Measurements from ENCODE around the gene CTTNBP2. TPM values are rescaled to one million over a fixed set of nuclear protein-coding genes. Genes with fewer than 3 reads are reported as not detected.

Gene CTTNBP2
- total and polyA plus RNA-seq, 2 of the 4 experiments (the other 2 are of a cell fraction), result 6.6 to 11.3 TPM

GRCh38 chr7:117739085-117739484 lies 134.2 kb downstream of the CTTNBP2 start:
- H2AK5ac ChIP-seq (ENCODE audit: low read depth, low read length), result no peak overlapping the region
- ChIA-PET CTCF (interaction anchor here (1.0 kb wide), 1 partner anchor 84 kb away, joined by 3 read pairs; no protein-coding TSS in a partner anchor), POLR2A (ENCODE audit: unreplicated experiment) (no interaction called here)
- intact Hi-C loops (cut with micrococcal nuclease) (no loop called here), dilution Hi-C loops (cut with HindIII; ENCODE audit: low sequenced_read_pairs, unreplicated experiment) (no loop called here), in situ Hi-C loops (cut with MboI; ENCODE audit: low sequenced_read_pairs) (no loop called here)
- no peak overlapping the region for H3K23ac ChIP-seq (ENCODE audit: low read depth, low read length)
- H3K27ac ChIP-seq (ENCODE audit: insufficient read depth, low read length), result no peak overlapping the region
- H3K4me3 ChIP-seq (ENCODE audit: insufficient read depth, low read depth, low read length), result no peak overlapping the region
- no peak overlapping the region for H3K14ac ChIP-seq (replicated peaks; ENCODE audit: low read depth, low read length)
- no peak overlapping the region for H3K56ac ChIP-seq (ENCODE audit: extremely low read depth, insufficient read depth, low read length)
- ATAC-seq (ENCODE audit: low read depth) (no peak), DNase-seq (no peak)
- H3K27me3 ChIP-seq (ENCODE audit: control insufficient read depth, insufficient read depth, low read length), result no peaks in the 10 kb centered on the region
- H2BK120ac ChIP-seq (ENCODE audit: low read depth, low read length), result no peak overlapping the region
- 83% methylated on average over 1 of the region's 4 CpGs; no CpG with 5 or more reads in 1 of the 2 experiments for WGBS, 2 experiments (ENCODE audit: extremely low coverage in 2 of 2, insufficient read length in 1 of 2)
- H3K4ac ChIP-seq (ENCODE audit: low read depth, low read length), result no peak overlapping the region
- H3K4me2 ChIP-seq (ENCODE audit: low read depth, low read length), result no peak overlapping the region
- H4K20me1 ChIP-seq (ENCODE audit: insufficient read depth, low read length), result no peaks in the 10 kb centered on the region
- H3K18ac ChIP-seq (ENCODE audit: low read depth, low read length), result no peak overlapping the region
- H3K4me1 ChIP-seq (ENCODE audit: control insufficient read depth, insufficient read depth, low read length), result peaks cover 7% of the 10 kb centered on the region
- no peak overlapping the region for H2BK20ac ChIP-seq (ENCODE audit: low read depth, low read length)
- H3K9me1 ChIP-seq (ENCODE audit: insufficient read depth, low read length), result peaks cover 9% of the 10 kb centered on the region
- no peak overlapping the region for H2BK5ac ChIP-seq (ENCODE audit: low read depth, low read length, poor library complexity, severe bottlenecking)
- H4K91ac ChIP-seq (ENCODE audit: insufficient read depth, low read depth, low read length), result no peak overlapping the region
- no peak overlapping the region for H2BK15ac ChIP-seq (ENCODE audit: low read depth, low read length)
- TF ChIP-seq MAFK (IDR thresholded peaks at IDR 0.05; ENCODE audit: low read depth, low read length) (no peak), RAD21 (IDR thresholded peaks at IDR 0.05; ENCODE audit: low read length) (no peak), SMC3 (IDR thresholded peaks at IDR 0.05; ENCODE audit: low read depth, low read length) (no peak), RFX5 (IDR thresholded peaks at IDR 0.05; ENCODE audit: low read depth, low read length) (no peak), MXI1 (IDR thresholded peaks at IDR 0.05; ENCODE audit: borderline replicate concordance, low read depth, low read length) (no peak), NFE2L2 (IDR thresholded peaks at IDR 0.05; ENCODE audit: low read depth, low read length) (no peak), POLR2A (IDR thresholded peaks at IDR 0.05; ENCODE audit: low read depth, low read length) (no peak), CEBPB (IDR thresholded peaks at IDR 0.05; ENCODE audit: low read depth, low read length) (no peak), FOS (IDR thresholded peaks at IDR 0.05; ENCODE audit: low read depth, low read length) (no peak), MAZ (IDR thresholded peaks at IDR 0.05; ENCODE audit: borderline replicate concordance, low read depth, low read length) (no peak), ELK1 (IDR thresholded peaks at IDR 0.05; ENCODE audit: borderline replicate concordance, low read depth, low read length) (no peak), BHLHE40 (IDR thresholded peaks at IDR 0.05; ENCODE audit: low read depth, low read length) (no peak), RCOR1 (IDR thresholded peaks at IDR 0.05; ENCODE audit: insufficient replicate concordance, low read length) (no peak), CHD1 (IDR thresholded peaks at IDR 0.05; ENCODE audit: low read depth, low read length) (no peak), CTCF (conservative IDR thresholded peaks at IDR 0.05; ENCODE audit: low read depth, low read length) (no peak)
- TF ChIP-seq, protein P1, sequence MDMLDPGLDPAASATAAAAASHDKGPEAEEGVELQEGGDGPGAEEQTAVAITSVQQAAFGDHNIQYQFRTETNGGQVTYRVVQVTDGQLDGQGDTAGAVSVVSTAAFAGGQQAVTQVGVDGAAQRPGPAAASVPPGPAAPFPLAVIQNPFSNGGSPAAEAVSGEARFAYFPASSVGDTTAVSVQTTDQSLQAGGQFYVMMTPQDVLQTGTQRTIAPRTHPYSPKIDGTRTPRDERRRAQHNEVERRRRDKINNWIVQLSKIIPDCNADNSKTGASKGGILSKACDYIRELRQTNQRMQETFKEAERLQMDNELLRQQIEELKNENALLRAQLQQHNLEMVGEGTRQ (IDR thresholded peaks at IDR 0.05; ENCODE audit: low read depth, low read length), result no peak
- H3K79me1 ChIP-seq (ENCODE audit: low read depth in 1 of 2, low read length in 2 of 2), result no peaks in the 10 kb centered on the region
- peaks cover 7% of the 10 kb centered on the region; the same call in 1 of the 2 replicates for H3K36me3 ChIP-seq (ENCODE audit: control insufficient read depth, insufficient read depth, low read length)
- H2AK9ac ChIP-seq (replicated peaks; ENCODE audit: low read depth, low read length, poor library complexity), result no peak overlapping the region
- no peak overlapping the region for H3K9ac ChIP-seq (ENCODE audit: low read depth, low read length)
- H4K8ac ChIP-seq (ENCODE audit: low read depth in 2 of 2, low read length in 2 of 2), result no peak overlapping the region
- H2AFZ ChIP-seq (replicated peaks; ENCODE audit: low read length, poor library complexity), result no peak overlapping the region
- no peaks in the 10 kb centered on the region for H3K9me3 ChIP-seq (ENCODE audit: control insufficient read depth, insufficient read depth, low read length)
- no peak overlapping the region for H4K5ac ChIP-seq (ENCODE audit: low read depth, low read length)
- BruUV-seq (replicated peaks), result no TSS peak
